Stimulated activated CD8-positive, alpha-beta memory T cell treated with anti-CD3 and anti-CD28 coated beads, Interleukin-12 subunit alpha, Interleukin-12 subunit beta, amount 100 ng/mL, for 1 hour (primary cell): Measurements from ENCODE around the gene TUBG2.

Experiments used
- DNase-seq: peaks from one replicate; pipeline ENCODE4 v3.0.0-alpha.2; 2020; ENCODE audit warnings: low read depth

The TUBG2 gene

GRCh38 chr17:42697108-42697811 is 38.2 kb downstream of the TUBG2 start:
- DNase-seq, result no peak

GRCh38 chr17:42698736-42699414 is 39.8 kb downstream of the TUBG2 start:
- no peak for DNase-seq

GRCh38 chr17:42699415-42699740 is 40.3 kb downstream of the TUBG2 start:
- DNase-seq, result no peak

GRCh38 chr17:42700586-42701289 is 41.7 kb downstream of the TUBG2 start:
- no peak for DNase-seq

- DNase-seq, result no peak
Observed at GRCh38 chr17:42702446-42702845, 43.4 kb downstream of the TUBG2 start.

- DNase-seq, result no peak
Observed at GRCh38 chr17:42704490-42704836, 45.4 kb downstream of the TUBG2 start.

GRCh38 chr17:42704837-42705494 is 45.9 kb downstream of the TUBG2 start:
- DNase-seq, result no peak

- peak; percentile 27 for DNase-seq
Observed at GRCh38 chr17:42706732-42707131, 47.6 kb downstream of the TUBG2 start.

GRCh38 chr17:42708588-42708987 is 49.5 kb downstream of the TUBG2 start:
- DNase-seq, result no peak

GRCh38 chr17:42709561-42709960 is 50.5 kb downstream of the TUBG2 start:
- DNase-seq, result no peak
